Adrenal gland (tissue), 12 donors: ENCODE results near the gene DCDC2C. TPM values are rescaled to one million over a fixed set of nuclear protein-coding genes. Genes with fewer than 3 reads are reported as not detected.

Experiments used
- DNase-seq, 7 donors: peaks; one replicate each; pipeline ENCODE4 v3.0.0-alpha.2; 2019 to 2020
- H3K27ac ChIP-seq, 5 donors: fragments of 200-600 bp; sonication (generic) in 4 of 5; 1 replicate in 3 of 5; 2 replicates in 2 of 5; pipeline versions ENCODE4 v1.5.1 to v1.8.0; 2016 to 2020; ENCODE audit warnings: mild to moderate bottlenecking in 1 of 5
- H3K27me3 ChIP-seq: fragments of 200-600 bp; 2 replicates; pipeline ENCODE4 v1.8.0; 2021
- H3K36me3 ChIP-seq, 2 donors: fragments of 200-600 bp; replicated peaks in 1 of 2; 1 replicate in 1 of 2; 2 replicates in 1 of 2; pipeline versions ENCODE4 v1.5.1 to v1.8.0; 2018 to 2022
- H3K4me1 ChIP-seq, 2 donors: fragments of 200-600 bp; replicated peaks in 1 of 2; 1 replicate in 1 of 2; 2 replicates in 1 of 2; pipeline versions ENCODE4 v1.5.1 to v1.8.0; 2018 to 2021
- H3K4me3 ChIP-seq, 4 donors: fragments of 200-600 bp; sonication (generic) in 3 of 4; one replicate each; pipeline ENCODE4 v1.5.1; 2016 to 2018
- H3K9me3 ChIP-seq, 3 donors: fragments of 200-600 bp; sonication (generic) in 1 of 3; replicated peaks in 1 of 3; 1 replicate in 2 of 3; 2 replicates in 1 of 3; pipeline versions ENCODE4 v1.5.1 to v1.8.0; 2016 to 2021
- CTCF ChIP-seq, 6 experiments: fragments of 450-650 bp in 4 of 6; fragments of 200-600 bp in 2 of 6; sonication (generic) in 1 of 6; IDR thresholded peaks; 1 replicate in 5 of 6; 2 replicates in 1 of 6; pipeline versions ENCODE4 v1.5.1 to v1.8.0; 2016 to 2021; ENCODE audit warnings: antibody characterized with exemption in 6 of 6, mild to moderate bottlenecking in 2 of 6, moderate library complexity in 1 of 6
- POLR2A ChIP-seq, 2 donors: fragments of 450-650 bp; IDR thresholded peaks; one replicate each; pipeline ENCODE4 v1.6.1; 2017; ENCODE audit warnings: antibody characterized with exemption in 2 of 2, mild to moderate bottlenecking in 2 of 2, moderate library complexity in 1 of 2
- WGBS, 4 donors: extraction: QIAGEN DNeasy Blood & Tissue Kit in 2 of 4; methylation state at CpG; one replicate each; pipeline versions ENCODE4 v1.1.5 to v1.1.7; 2013 to 2017; 5-methylcytosine and 5-hydroxymethylcytosine counted together
- intact Hi-C, 2 donors: fragments of 100-400 bp; cut with DNase I; formaldehyde crosslinking; loops; one replicate each; pipeline versions ENCODE4 v1.14.1 to v1.15.0; 2022 to 2023
- polyA plus RNA-seq, 3 donors: library from polyadenylated mRNA; stranded (reverse); fragments of 200-250 nt in 2 of 3; fragments of 350-450 nt in 1 of 3; fragmentation: Illumina TruSeq in 1 of 3; extraction: RNeasy Lipid Tissue Mini Kit (QIAGEN cat#74804) in 1 of 3; gene quantifications; one replicate each; pipeline ENCODE4 v1.2.3, GENCODE V29; 2013 to 2014
- total RNA-seq, 9 donors: library from RNA; depleted of rRNA in 4 of 9; stranded (reverse); fragments of >200 nt in 4 of 9; fragments of 120-200 nt in 1 of 9; fragmentation: NEBNext Ultra II Directional in 1 of 9; extraction: Animal tissue kit (Norgen Biotek cat#: 25700) in 1 of 9; gene quantifications; one replicate each; pipeline versions ENCODE4 v1.1.0 to v1.2.4, GENCODE V29; 2013 to 2023
- donor health status: healthy with polysubstance abuse.
- donor health status: Bipolar disorder and iron deficiency.
- donor health status: DM: yes; HTN: yes; CAD: no.
- donor health status: DM: no; HTN: no; CAD: no.
- donor health status: DM: no; HTN: no; CAD: no.
- donor health status: DM: yes; HTN: yes; CAD: no.

Gene DCDC2C
- total and polyA plus RNA-seq, 12 donors = 0.18 to 2.0 (median 0.39) TPM; not detected in 6

GRCh38 chr2:3753561-3753960 is 50.2 kb downstream of the DCDC2C start:
- intact Hi-C loops = no loop called here
- WGBS, 4 donors = 75 to 87% (median 83%) methylated on average over 4 to 8 of the region's 8 CpGs
- peak in 1 of 7 donors; percentile 2 for DNase-seq

GRCh38 chr2:3754280-3754679 is 50.9 kb downstream of the DCDC2C start:
- H3K27me3 ChIP-seq = no peaks in the 10 kb centered on the region
- H3K4me3 ChIP-seq = no peak overlapping the region
- no peaks in the 10 kb centered on the region for H3K36me3 ChIP-seq
- no peaks in the 10 kb centered on the region for H3K4me1 ChIP-seq
- DNase-seq = peak in 1 of 7 donors; percentile 5
- no peak overlapping the region for H3K27ac ChIP-seq
- WGBS, 4 donors = 50 to 65% (median 59%) methylated on average over 5 of the region's 5 CpGs
- intact Hi-C loops = no loop called here
- H3K9me3 ChIP-seq = no peaks in the 10 kb centered on the region
- TF ChIP-seq CTCF (IDR thresholded peaks at IDR 0.05) = no peak
- no peak for TF ChIP-seq POLR2A (IDR thresholded peaks at IDR 0.05)

More at GRCh38 chr2:3753561-3753960, 50.2 kb downstream of the DCDC2C start:
- TF ChIP-seq POLR2A (IDR thresholded peaks at IDR 0.05) (no peak), CTCF (IDR thresholded peaks at IDR 0.05) (no peak)
- Histone ChIP-seq H3K4me3 (no peak overlapping the region), H3K27ac (no peak overlapping the region), H3K27me3 (no peaks in the 10 kb centered on the region), H3K36me3 (no peaks in the 10 kb centered on the region), H3K9me3 (no peaks in the 10 kb centered on the region), H3K4me1 (no peaks in the 10 kb centered on the region)

- WGBS, 4 donors = 81 to 91% (median 88%) methylated on average over 3 of the region's 3 CpGs
- Histone ChIP-seq H3K27ac (no peak overlapping the region), H3K9me3 (no peaks in the 10 kb centered on the region), H3K4me1 (no peaks in the 10 kb centered on the region), H3K4me3 (no peak overlapping the region), H3K27me3 (no peaks in the 10 kb centered on the region), H3K36me3 (no peaks in the 10 kb centered on the region)
- intact Hi-C loops = no loop called here
- TF ChIP-seq CTCF (IDR thresholded peaks at IDR 0.05) = no peak
- TF ChIP-seq POLR2A (IDR thresholded peaks at IDR 0.05) = no peak
- DNase-seq = peak in 1 of 7 donors; percentile 7
Measured at GRCh38 chr2:3754795-3755194, 51.4 kb downstream of the DCDC2C start.

- TF ChIP-seq POLR2A (IDR thresholded peaks at IDR 0.05) (no peak), CTCF (IDR thresholded peaks at IDR 0.05) (no peak)
- Histone ChIP-seq H3K4me1 (no peaks in the 10 kb centered on the region), H3K9me3 (no peaks in the 10 kb centered on the region), H3K36me3 (no peaks in the 10 kb centered on the region), H3K27me3 (no peaks in the 10 kb centered on the region), H3K27ac (no peak overlapping the region), H3K4me3 (no peak overlapping the region)
- WGBS, 4 donors = 62 to 78% (median 69%) methylated on average over 3 of the region's 3 CpGs
- peak in 1 of 7 donors; percentile 1 for DNase-seq
- intact Hi-C loops = no loop called here
Measured at GRCh38 chr2:3755277-3755676, 51.9 kb downstream of the DCDC2C start.
